DMS79 treated with DMSO at 0.1 percent for 48 hours (cell line): ENCODE results near the gene TMEM247.
A peak's percentile ranks its signal among the peaks of the same experiment; 100 is the strongest.

Experiments
- DNase-seq: peaks from one replicate; lab custom pipeline; 2025; lab: John Stamatoyannopoulos, UW

TMEM247 gene

GRCh38 chr2:46489423-46490174 lies 10.2 kb downstream of the TMEM247 start:
- DNase-seq: peak; percentile 9

- DNase-seq: no peak
These were observed 11.3 kb downstream of the TMEM247 start for GRCh38 chr2:46490521-46491141.

DNA sequence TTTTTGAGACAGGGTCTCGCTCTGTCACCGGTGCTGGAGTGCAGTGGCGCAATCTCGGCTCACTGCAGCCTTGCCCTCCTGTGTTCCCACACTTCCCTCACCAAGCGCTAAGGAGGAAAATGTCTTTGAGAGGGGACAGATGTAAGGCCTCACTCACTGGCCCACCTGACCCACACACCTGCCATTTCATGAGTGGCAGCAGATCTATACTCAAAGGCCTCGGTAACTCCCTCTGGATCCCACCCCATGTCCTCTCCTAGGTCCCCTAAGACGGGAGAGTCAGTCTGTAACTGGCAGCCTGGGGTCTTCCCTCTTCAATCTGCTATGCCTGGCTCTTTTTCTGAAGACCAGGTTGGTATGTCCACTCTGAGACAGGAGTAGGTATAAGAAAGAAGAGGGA lies 12.9 kb downstream of the TMEM247 start:
- no peak for DNase-seq

GRCh38 chr2:46493241-46493970 lies 14.0 kb downstream of the TMEM247 start:
- DNase-seq: no peak

DNA sequence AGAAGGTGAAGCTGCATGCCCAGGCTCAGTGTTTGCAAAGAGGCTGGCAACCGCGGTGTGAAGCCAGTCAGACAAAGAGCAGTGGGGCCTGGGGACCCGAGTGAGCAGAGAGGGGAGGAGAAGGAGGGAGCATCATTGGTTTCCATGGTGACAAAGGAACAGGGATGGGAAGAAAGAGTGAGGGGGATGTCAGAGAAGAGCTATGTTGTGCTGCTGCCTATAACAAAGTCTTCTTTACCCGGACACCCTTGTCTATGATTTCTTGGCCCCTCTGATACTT lies 14.5 kb downstream of the TMEM247 start:
- no peak for DNase-seq

- no peak for DNase-seq
These were observed 15.2 kb downstream of the TMEM247 start for GRCh38 chr2:46494596-46494995.

- DNase-seq: no peak
These were observed 16.1 kb downstream of the TMEM247 start for GRCh38 chr2:46495231-46496030.

- no peak for DNase-seq
These were observed 18.4 kb downstream of the TMEM247 start for GRCh38 chr2:46497766-46498165.

DNA sequence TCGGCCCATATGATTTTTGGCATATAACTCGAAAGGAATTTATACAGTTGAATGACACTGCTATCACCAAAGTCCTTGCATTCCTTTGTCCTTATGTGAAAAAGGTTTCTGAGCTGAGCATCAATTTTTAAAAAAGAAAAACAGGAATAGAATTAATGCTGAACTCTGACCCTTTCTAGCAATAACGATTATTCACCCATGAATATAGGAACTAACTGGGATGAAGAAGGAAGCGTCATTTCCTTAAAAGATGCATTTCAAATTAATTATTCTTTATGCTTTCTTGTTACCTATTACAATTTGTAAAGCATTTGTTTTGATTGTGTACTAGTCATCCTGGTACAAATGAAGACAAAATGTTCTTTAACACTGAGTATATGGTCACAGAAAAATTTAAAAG lies 19.3 kb downstream of the TMEM247 start:
- no peak for DNase-seq

GRCh38 chr2:46499392-46499785 lies 20.0 kb downstream of the TMEM247 start:
- no peak for DNase-seq

DNA sequence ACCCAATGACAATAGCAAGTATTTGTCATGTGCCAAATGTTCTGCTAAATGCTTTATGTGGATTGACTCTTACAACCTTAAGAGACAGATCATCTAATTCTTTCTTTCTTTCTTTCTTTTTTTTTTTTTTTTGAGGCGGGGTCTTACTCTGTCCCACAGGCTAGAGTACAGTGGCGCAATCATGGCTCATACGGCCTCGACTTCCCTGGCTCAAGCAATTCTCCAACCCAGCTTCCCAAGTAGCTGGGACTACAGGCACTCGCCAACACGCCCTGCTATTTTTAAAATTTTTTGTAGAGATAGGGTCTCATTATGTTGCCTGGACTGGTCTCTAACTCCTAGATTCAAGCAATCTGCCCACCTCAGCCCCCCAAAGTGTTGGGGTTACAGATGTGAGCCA lies 21.4 kb downstream of the TMEM247 start:
- DNase-seq: no peak

DNA sequence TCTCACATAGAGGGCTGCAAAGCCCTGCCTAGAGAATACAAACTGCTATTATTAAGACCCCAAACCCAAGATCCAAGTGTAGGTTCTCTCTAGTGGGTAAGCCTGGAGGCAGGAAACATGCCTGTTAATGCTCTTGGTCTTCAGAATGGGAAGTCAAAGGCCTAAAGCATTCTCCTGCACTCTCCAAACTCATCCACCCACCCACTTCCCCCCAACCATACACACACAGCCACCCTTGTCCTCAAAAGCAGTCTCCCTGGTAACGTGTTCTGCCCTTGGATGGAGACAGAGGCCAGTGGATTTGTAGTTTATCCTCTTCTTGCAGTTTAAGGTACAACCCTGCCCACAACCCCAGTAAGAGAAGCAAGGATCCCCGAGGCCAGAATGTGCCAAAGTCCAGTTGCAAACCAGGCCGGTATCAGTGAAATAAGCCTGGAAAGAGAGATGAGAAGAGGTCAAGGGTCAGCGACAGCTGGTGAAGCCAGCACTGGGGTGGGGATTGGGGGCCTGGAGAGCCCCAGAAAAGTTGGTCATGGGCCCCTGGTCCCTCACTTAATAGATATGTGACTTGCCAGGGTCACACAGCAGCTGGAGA lies 23.0 kb downstream of the TMEM247 start:
- no peak for DNase-seq

DNA sequence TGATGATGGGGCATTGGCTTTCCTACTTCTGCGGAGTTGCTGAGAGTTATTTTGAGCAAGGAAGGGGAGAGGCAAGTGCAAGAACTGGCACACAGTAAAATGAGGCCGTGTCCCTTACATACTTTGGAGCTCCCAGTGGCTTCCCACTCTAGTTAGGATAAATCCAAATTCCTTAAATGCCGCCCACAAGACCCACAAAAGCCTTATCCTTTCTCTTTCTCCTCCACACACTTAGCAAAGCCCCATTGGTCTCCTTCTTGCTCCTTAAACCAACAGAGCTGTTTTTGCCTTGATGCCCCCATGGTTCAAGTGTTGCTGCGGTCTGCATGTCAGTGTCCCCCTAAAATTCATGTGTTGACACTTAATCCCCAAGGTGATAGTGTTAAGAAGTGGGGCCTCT lies 24.3 kb downstream of the TMEM247 start:
- DNase-seq: no peak

GRCh38 chr2:46504221-46504620 lies 24.9 kb downstream of the TMEM247 start:
- DNase-seq: no peak

DNA sequence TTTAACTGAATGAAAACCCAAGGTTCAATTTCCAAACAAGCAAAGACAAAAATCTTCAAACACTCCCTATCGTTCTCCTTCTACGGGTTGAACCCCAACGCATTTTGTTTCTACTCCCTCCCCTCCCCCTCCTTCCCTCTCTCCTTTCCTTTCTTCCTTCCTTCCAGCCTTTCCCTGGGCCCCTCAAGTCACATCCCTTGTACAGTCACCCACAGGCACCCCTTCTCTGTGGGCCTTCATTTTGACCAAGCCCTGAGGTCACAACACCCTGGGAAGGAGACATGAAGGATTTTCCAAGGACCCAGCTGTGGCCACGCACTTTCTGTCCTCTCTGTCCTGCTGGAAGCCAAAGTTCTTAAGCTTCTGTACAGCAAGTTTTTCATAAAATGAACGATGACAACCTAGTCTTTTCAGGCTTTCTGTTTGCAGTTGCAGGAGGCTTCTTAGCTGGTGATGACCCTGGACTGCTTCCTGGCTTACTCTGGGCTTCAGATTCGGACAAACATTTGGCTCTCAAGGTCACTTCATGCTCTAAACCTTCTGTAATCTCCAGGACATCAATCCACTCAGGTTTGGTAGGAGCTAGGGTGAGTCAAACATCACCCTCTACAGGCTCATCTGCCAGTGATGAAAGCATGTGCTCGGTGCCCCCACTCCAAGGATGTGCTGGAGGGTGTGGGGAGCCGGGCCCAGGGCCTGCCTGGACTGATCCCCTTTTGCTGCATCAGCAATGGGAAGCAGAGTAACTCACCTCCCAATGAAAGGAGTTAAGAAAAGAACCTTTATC lies 25.5 kb downstream of the TMEM247 start:
- no peak for DNase-seq

DNA sequence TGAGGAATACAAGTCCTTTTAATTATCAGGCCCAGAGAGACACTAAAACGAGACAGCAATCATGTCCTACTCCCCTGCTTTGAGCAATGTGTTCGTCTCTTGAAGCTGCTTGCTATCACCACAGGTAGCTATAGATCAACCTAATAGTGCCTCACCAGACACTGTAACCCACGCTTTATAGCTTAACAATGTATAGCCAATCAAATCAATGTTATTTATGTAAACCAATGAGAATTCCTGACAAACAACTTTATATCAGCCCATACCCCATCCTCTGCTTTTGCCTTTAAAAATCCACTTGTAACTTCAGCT lies 26.1 kb downstream of the TMEM247 start:
- no peak for DNase-seq

- no peak for DNase-seq
These were observed 26.9 kb downstream of the TMEM247 start for GRCh38 chr2:46506131-46506706.

DNA sequence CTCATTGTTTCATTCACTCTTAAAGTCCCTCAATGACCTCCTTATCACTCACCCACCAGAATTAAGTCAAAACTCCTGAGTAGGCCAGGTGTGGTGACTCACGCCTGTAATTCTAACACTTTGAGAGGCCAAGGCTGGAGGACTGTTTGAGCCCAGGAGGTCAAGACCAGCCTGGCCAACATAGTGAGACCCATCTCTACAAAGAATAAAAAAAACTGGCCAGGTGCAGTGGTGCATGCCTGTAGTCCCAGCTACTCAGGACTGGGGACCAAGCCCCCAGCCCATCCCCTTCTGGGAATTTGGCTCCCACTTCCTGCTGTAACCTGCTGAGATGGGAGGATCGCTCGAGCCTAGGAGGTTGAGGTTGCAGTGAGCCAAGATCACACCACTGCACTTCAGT lies 28.9 kb downstream of the TMEM247 start:
- no peak for DNase-seq

DNA sequence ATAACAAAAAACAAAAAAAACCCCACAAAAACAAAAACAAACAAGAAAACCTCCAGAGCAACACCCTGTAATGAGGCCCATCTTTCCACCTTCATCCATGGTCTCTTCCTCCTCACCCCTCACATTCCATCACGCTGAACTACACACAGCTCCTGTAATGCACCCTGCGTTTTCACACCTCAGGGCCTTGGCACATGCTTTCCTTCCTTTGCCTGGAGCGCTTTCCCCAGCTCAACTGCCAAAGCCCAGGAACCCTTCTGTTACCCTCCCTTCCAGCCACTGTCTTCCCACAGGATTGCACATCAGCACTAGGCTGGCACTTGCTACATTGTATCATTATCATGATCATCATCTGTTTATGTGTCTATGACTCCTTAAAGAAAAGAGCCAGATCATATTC lies 29.4 kb downstream of the TMEM247 start:
- no peak for DNase-seq

DNA sequence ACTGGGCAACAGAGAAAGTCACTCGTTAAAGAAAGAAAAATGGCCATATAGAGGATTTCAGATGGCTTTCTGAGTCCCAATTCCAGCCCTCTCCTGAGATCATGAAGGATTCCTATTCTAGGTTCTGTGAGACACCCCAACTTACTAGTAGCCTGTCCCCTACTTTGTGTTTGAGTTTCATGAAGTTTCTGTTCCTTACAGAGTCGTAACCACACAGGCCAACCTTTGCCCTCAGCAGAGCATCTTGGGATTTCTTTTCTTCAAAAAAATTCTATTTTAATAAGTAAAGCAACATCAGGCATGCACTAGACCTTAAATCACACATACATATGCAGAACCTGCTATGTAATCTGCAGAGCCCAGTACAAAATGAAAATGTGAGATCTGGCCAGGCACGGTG lies 30.4 kb downstream of the TMEM247 start:
- DNase-seq: no peak

DNA sequence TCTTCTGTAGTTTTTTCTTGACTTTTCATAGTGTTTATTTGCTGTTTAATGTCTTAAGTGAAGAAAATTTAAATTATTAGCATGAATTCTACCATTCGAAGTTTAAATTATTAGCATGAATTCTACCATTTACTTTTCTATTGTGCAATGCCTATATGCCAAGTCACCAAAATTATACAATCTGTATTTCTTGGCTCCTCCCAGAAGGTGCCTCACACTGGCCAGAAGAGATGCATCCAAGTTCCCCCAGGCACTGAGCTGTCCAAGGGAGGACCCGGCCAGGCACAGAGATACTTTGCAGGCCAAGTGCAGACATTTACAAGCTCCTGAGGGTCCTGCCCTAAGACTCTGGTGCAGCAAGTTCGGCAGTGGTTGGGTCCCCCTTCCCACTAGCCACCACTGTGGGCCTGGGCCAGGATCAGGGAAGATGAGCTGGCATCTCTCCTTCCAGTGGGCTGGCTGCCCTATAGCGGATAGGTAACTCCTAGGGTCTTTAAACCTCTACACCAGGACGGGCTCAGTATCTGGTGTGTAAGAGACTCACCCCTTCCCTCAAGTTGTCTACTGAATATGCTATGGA lies 31.3 kb downstream of the TMEM247 start:
- DNase-seq: no peak
